ENCODE results near the gene FAM174B. TPM values are rescaled to one million over a fixed set of nuclear protein-coding genes. Genes with fewer than 3 reads are reported as not detected.

FAM174B gene
- total and polyA plus RNA-seq, 8 donors, result 26.0 to 122 (median 64.7) TPM

DNA sequence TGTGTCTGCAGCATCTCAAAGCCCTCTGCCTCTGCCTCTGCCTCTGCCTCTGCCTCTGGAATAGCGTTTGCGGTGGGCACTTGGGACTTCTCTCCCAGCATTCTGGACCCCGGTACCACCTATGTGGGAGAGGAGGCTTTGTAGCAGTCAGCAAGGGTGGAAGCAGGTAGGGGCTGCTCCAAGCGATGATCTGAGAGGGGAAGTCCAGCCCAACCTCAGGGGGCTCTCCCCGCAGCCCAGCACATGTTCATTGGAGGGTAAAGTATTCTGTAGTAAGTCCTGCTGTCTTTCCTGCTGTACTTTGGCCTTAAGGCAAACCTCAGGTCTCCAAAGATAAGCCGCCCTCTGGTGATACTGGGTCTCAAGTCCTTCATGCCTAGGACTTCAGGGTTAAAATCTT lies 68.6 kb downstream of the FAM174B start:
- Histone ChIP-seq H3K4me1 (no peaks in the 10 kb centered on the region), H3K4me3 (no peak overlapping the region), H3K36me3 (no peaks in the 10 kb centered on the region), H3K27me3 (no peaks in the 10 kb centered on the region), H3K9me3 (no peaks in the 10 kb centered on the region), H3K27ac (no peak overlapping the region)
- DNase-seq (no peak), FAIRE-seq (no peak), ATAC-seq (no peak)
- WGBS, 2 donors, result 86 to 93% methylated on average over 6 of the region's 6 CpGs
- intact Hi-C loops (cut with DNase I), result no loop called here
- TF ChIP-seq CTCF (IDR thresholded peaks at IDR 0.05), result no peak

DNA sequence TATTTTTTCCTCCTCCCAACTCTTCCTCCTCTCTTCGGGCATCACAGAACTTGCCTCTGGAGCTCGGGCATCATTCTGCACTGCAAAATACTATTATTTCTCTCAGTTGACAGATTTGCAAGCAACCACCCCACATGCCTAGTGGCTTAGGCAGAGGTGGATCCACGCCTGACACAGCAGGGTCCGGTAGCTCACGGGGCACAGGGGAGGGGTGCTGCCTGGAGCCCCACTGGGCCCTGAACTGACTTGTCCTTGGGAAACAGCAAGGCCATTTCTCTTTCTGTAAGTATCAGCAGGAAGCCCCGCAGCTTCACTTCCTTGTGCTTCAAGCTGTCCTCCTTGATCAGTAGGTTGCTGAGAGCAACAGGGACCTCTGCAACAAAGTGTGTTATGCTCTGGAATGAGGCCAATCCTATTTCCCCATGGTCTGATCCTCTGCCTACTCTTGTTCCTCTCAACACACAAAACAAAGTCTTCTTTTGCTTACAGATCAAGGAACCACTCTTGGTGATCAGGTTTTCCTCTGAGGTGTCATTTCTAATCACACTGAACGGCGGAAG lies 69.1 kb downstream of the FAM174B start:
- Histone ChIP-seq H3K4me3 (no peak overlapping the region), H3K27me3 (no peaks in the 10 kb centered on the region), H3K9me3 (no peaks in the 10 kb centered on the region), H3K4me1 (no peaks in the 10 kb centered on the region), H3K27ac (no peak overlapping the region), H3K36me3 (no peaks in the 10 kb centered on the region)
- ATAC-seq (peak in 1 of 4 donors; percentile 29), FAIRE-seq (no peak), DNase-seq (no peak)
- 81 to 82% methylated on average over 8 of the region's 8 CpGs for WGBS, 2 donors
- intact Hi-C loops (cut with DNase I), result no loop called here
- no peak for TF ChIP-seq CTCF (IDR thresholded peaks at IDR 0.05)

GRCh38 chr15:92584105-92584504 lies 71.5 kb downstream of the FAM174B start:
- FAIRE-seq, result no peak
- DNase-seq, result no peak
- ATAC-seq, result no peak
- Histone ChIP-seq H3K27ac (no peak overlapping the region), H3K36me3 (no peaks in the 10 kb centered on the region), H3K27me3 (no peaks in the 10 kb centered on the region), H3K4me1 (no peaks in the 10 kb centered on the region), H3K9me3 (no peaks in the 10 kb centered on the region), H3K4me3 (no peak overlapping the region)
- 84 to 90% methylated on average over 4 of the region's 4 CpGs for WGBS, 2 donors
- no peak for TF ChIP-seq CTCF (IDR thresholded peaks at IDR 0.05)
- intact Hi-C loops (cut with DNase I), result no loop called here

- DNase-seq (no peak), ATAC-seq (no peak), FAIRE-seq (no peak)
- TF ChIP-seq CTCF (IDR thresholded peaks at IDR 0.05), result no peak
- no peak overlapping the region for H3K4me3 ChIP-seq
- no peaks in the 10 kb centered on the region for H3K4me1 ChIP-seq
- no peak overlapping the region for H3K27ac ChIP-seq
- H3K27me3 ChIP-seq, result no peaks in the 10 kb centered on the region
- H3K36me3 ChIP-seq, result no peaks in the 10 kb centered on the region
- intact Hi-C loops (cut with DNase I), result no loop called here
- WGBS, 2 donors, result 78 to 79% methylated on average over 19 of the region's 19 CpGs
- H3K9me3 ChIP-seq, result no peaks in the 10 kb centered on the region
Observed at GRCh38 chr15:92583096-92584034, 72.2 kb downstream of the FAM174B start.

- Histone ChIP-seq H3K4me1 (no peaks in the 10 kb centered on the region), H3K4me3 (no peak overlapping the region), H3K27ac (no peak overlapping the region), H3K36me3 (no peaks in the 10 kb centered on the region), H3K9me3 (no peaks in the 10 kb centered on the region), H3K27me3 (no peaks in the 10 kb centered on the region)
- DNase-seq (no peak), FAIRE-seq (no peak), ATAC-seq (no peak)
- TF ChIP-seq CTCF (IDR thresholded peaks at IDR 0.05), result no peak
- WGBS, 2 donors, result 81 to 87% methylated on average over 6 of the region's 6 CpGs
- intact Hi-C loops (cut with DNase I), result no loop called here
Observed at GRCh38 chr15:92582206-92582605, 73.4 kb downstream of the FAM174B start.
